HG03039 (cell line): ENCODE results near the gene RBM15B.

Experiments
- ATAC-seq: cut with Tn5 transposase; IDR thresholded peaks from one replicate; pipeline ENCODE4 v1.9.1; 2021; ENCODE audit warnings: mild to moderate bottlenecking, moderate library complexity; ENCODE audit not compliant: unreplicated experiment

RBM15B gene

DNA sequence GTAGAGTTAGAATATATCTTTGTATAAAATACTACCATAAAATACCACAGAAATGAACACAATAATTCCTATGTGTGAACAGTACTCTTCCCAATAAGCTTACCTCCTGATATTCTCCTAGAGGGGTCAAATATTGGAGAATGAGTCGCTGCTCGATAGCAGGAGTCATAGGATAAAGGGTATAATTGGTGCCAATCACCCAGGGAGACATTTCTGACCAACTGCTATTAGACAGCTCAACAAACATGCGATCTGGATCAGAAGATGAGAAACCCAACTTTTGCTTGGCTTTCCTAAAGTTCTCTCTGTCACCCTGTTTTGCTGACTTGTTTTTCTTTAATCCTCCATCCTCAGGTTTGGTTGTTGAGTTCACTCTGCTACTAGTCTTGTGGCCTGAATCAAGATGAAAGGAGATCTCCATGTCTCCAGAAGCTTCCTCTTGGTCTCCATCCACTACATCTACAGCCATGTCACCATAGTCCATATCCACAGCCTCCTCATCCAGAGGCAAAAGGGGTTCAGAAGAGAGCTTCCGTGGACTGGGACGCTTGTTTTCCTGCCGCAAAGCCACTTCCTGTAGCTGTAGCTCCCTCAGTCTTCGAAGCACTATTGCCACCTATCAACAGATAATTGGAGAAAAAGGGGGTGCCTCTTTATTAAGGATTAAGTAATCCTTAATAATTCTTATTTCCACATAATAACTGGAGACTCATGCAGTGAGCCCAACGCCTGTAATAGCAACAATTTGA is 50.4 kb downstream of the RBM15B start:
- ATAC-seq: no peak

DNA sequence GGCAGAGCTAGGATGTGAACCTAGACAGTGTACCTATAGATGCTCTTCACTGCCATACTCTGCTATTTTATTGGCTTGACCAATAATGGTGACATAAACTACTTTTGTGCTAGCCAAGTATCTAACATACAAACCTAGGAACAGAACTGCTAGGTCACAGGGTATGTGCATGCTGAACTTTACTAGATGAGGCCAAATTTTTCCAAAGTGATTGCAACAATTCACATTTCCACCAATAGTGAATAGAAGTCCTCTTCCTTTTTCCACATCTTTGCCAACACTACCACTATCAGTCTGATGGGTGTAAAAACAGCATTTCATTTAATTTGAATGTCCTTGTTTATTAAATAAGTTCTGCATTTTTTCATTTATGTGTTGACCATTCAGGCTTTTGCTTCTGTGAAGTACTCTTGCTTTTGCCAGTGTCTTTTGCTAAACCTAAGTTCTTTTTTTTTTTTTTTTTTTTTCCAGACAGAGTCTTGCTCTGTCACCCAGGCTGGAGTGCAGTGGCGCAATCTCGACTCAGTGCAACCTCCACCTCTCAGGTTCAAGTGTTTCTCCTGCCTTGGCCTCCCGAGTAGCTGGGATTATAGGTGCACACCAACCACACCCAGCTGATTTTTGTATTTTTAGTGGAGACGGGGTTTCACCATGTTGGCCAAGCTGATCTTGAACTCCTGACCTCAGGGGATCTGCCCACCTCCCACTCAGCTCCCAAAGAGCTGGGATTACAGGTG is 54.6 kb downstream of the RBM15B start:
- ATAC-seq: no peak
